Progenitor cell of endocrine pancreas (in vitro differentiated cells): Measurements from ENCODE around the gene CKMT2. TPM values are rescaled to one million over a fixed set of nuclear protein-coding genes. Genes with fewer than 3 reads are reported as not detected.
A peak's percentile ranks its signal among the peaks of the same experiment; 100 is the strongest.
"Not testable (repeated sequence)": the region's sequence is repeated elsewhere in the genome, so short reads cannot be mapped to it uniquely, and the experiment has no call there.

Experiments
- DNase-seq: peaks from one replicate; pipeline ENCODE4 v3.0.0; 2021; ENCODE audit warnings: low spot score; ENCODE audit not compliant: unreplicated experiment
- H3K27ac Mint-ChIP-seq: 2 replicates; pipeline ENCODE4 v1.8.0; 2021; ENCODE audit warnings: mild to moderate bottlenecking, moderate library complexity, mixed read lengths
- H3K27me3 Mint-ChIP-seq: 2 replicates; pipeline ENCODE4 v1.8.0; 2021; ENCODE audit warnings: mixed read lengths
- H3K36me3 Mint-ChIP-seq: 2 replicates; pipeline ENCODE4 v1.8.0; 2022; ENCODE audit warnings: mixed read lengths; ENCODE audit not compliant: insufficient read depth
- H3K4me1 Mint-ChIP-seq: 2 replicates; pipeline ENCODE4 v1.8.0; 2021; ENCODE audit warnings: low read depth, mixed read lengths
- H3K4me3 Mint-ChIP-seq: 2 replicates; pipeline ENCODE4 v1.8.0; 2021; ENCODE audit warnings: low read depth, mild to moderate bottlenecking, moderate library complexity, mixed read lengths
- H3K9me3 Mint-ChIP-seq: 2 replicates; pipeline ENCODE4 v1.8.0; 2021; ENCODE audit warnings: low read depth, mixed read lengths
- CTCF ChIP-seq: fragments of 200-600 bp; sonication (generic); IDR thresholded peaks from one replicate; pipeline ENCODE4 v1.5.0; 2021; ENCODE audit warnings: antibody characterized with exemption, mild to moderate bottlenecking; ENCODE audit not compliant: unreplicated experiment
- total RNA-seq: library from RNA; stranded (reverse); gene quantifications from 2 replicates; pipeline ENCODE4 v1.2.1, GENCODE V29; 2021

Gene CKMT2
- total RNA-seq, 1 donor from 2014 or later = 1.7 TPM

- H3K27ac Mint-ChIP-seq = no peak overlapping the region
- H3K36me3 Mint-ChIP-seq = peaks cover 9% of the 10 kb centered on the region
- no peaks in the 10 kb centered on the region for H3K27me3 Mint-ChIP-seq
- no peak overlapping the region for H3K4me3 Mint-ChIP-seq
- H3K9me3 Mint-ChIP-seq = peaks cover 17% of the 10 kb centered on the region
- DNase-seq = no peak
- H3K4me1 Mint-ChIP-seq = peaks cover 4% of the 10 kb centered on the region
- no peak for TF ChIP-seq CTCF
Observed at GRCh38 chr5:81268521-81269196, 35.5 kb downstream of the CKMT2 start.

GRCh38 chr5:81269751-81270393, 36.8 kb downstream of the CKMT2 start:
- Mint-ChIP-seq H3K27me3 (no peaks in the 10 kb centered on the region), H3K27ac (peak overlapping the region; percentile 67), H3K4me3 (no peak overlapping the region), H3K9me3 (peaks cover 29% of the 10 kb centered on the region), H3K36me3 (peaks cover 12% of the 10 kb centered on the region), H3K4me1 (peaks cover 4% of the 10 kb centered on the region)
- DNase-seq = no peak
- no peak for TF ChIP-seq CTCF

GRCh38 chr5:81270394-81271027, 37.4 kb downstream of the CKMT2 start:
- H3K27me3 Mint-ChIP-seq, DNase-seq, H3K4me1 Mint-ChIP-seq, H3K4me3 Mint-ChIP-seq: not testable (repeated sequence)
- H3K27ac Mint-ChIP-seq = peak overlapping the region; percentile 9
- H3K36me3 Mint-ChIP-seq = peaks cover 17% of the 10 kb centered on the region
- peaks cover 34% of the 10 kb centered on the region for H3K9me3 Mint-ChIP-seq

GRCh38 chr5:81283976-81284375, 50.9 kb downstream of the CKMT2 start:
- H3K9me3 Mint-ChIP-seq = peaks cover 15% of the 10 kb centered on the region
- no peak overlapping the region for H3K27ac Mint-ChIP-seq
- H3K4me3 Mint-ChIP-seq = no peak overlapping the region
- peaks cover 2% of the 10 kb centered on the region for H3K4me1 Mint-ChIP-seq
- H3K36me3 Mint-ChIP-seq = peaks cover 17% of the 10 kb centered on the region
- H3K27me3 Mint-ChIP-seq = no peaks in the 10 kb centered on the region
- TF ChIP-seq CTCF = no peak
- no peak for DNase-seq

- no peaks in the 10 kb centered on the region for H3K27me3 Mint-ChIP-seq
- no peak overlapping the region for H3K27ac Mint-ChIP-seq
- peaks cover 17% of the 10 kb centered on the region for H3K36me3 Mint-ChIP-seq
- peaks cover 2% of the 10 kb centered on the region for H3K4me1 Mint-ChIP-seq
- H3K9me3 Mint-ChIP-seq = peaks cover 19% of the 10 kb centered on the region
- no peak overlapping the region for H3K4me3 Mint-ChIP-seq
- DNase-seq = no peak
- TF ChIP-seq CTCF = no peak
Observed at GRCh38 chr5:81286059-81286617, 53.0 kb downstream of the CKMT2 start.
